Vagina (tissue), 2 donors: ENCODE results near the gene FKBP7.

ENCODE experiments used
- POLR2A ChIP-seq, 2 donors: fragments of 450-650 bp; IDR thresholded peaks; one replicate each; pipeline ENCODE4 v1.6.1; 2017; ENCODE audit warnings: antibody characterized with exemption in 2 of 2, mild to moderate bottlenecking in 2 of 2, moderate library complexity in 2 of 2
- TF ChIP-seq, protein P1 (sequence below), 3 experiments: fragments of 450-650 bp in 2 of 3; fragments of 200-600 bp in 1 of 3; sonication (generic) in 1 of 3; IDR thresholded peaks; one replicate each; pipeline ENCODE4 v1.5.1; 2017 to 2019; ENCODE audit warnings: antibody characterized with exemption in 3 of 3, mild to moderate bottlenecking in 2 of 3, moderate library complexity in 2 of 3

DNA sequence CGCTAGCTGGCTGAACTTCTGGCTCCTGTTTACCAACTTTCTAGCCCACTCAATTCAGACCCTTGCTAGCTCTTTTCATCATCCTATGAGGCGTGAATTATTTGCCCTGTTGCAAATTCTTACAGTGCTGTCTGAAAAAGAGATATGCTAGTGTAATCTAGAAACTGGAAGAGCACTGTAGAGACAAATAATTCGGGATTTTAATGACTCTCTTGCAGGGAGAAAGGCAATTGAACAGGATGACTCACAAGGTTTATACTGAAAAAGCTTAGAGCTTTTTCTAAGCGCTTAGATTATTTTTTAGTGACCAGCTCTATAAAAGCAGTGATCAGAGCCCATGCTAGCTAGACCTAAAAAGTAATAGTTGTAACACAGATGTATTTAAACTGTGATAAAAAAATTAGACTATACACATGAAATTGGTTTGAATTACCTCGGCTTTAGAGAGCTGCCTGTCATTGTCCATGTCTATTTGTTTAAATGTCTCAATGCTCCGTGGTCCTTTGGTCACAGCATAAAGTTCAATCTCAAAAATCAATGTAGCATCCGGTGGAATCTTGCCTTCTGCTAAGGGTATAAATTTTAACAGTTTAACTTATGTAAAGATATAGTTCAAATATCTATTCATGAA lies 9.1 kb downstream of the FKBP7 start:
- TF ChIP-seq, protein P1, sequence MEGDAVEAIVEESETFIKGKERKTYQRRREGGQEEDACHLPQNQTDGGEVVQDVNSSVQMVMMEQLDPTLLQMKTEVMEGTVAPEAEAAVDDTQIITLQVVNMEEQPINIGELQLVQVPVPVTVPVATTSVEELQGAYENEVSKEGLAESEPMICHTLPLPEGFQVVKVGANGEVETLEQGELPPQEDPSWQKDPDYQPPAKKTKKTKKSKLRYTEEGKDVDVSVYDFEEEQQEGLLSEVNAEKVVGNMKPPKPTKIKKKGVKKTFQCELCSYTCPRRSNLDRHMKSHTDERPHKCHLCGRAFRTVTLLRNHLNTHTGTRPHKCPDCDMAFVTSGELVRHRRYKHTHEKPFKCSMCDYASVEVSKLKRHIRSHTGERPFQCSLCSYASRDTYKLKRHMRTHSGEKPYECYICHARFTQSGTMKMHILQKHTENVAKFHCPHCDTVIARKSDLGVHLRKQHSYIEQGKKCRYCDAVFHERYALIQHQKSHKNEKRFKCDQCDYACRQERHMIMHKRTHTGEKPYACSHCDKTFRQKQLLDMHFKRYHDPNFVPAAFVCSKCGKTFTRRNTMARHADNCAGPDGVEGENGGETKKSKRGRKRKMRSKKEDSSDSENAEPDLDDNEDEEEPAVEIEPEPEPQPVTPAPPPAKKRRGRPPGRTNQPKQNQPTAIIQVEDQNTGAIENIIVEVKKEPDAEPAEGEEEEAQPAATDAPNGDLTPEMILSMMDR (IDR thresholded peaks at IDR 0.05): no peak
- TF ChIP-seq POLR2A (IDR thresholded peaks at IDR 0.05): no peak
